ENCODE measurements around the gene EDDM13. TPM values are rescaled to one million over a fixed set of nuclear protein-coding genes. Genes with fewer than 3 reads are reported as not detected.

The EDDM13 gene
- total RNA-seq, 1 experiment from 2014 or later = not detected

- POLR2A ChIA-PET = interaction anchor here (0.6 kb wide), 5 partner anchors 19 to 194 kb away, joined by 3 to 7 read pairs (median 4); no protein-coding TSS in a partner anchor
- TF ChIP-seq, protein P1, sequence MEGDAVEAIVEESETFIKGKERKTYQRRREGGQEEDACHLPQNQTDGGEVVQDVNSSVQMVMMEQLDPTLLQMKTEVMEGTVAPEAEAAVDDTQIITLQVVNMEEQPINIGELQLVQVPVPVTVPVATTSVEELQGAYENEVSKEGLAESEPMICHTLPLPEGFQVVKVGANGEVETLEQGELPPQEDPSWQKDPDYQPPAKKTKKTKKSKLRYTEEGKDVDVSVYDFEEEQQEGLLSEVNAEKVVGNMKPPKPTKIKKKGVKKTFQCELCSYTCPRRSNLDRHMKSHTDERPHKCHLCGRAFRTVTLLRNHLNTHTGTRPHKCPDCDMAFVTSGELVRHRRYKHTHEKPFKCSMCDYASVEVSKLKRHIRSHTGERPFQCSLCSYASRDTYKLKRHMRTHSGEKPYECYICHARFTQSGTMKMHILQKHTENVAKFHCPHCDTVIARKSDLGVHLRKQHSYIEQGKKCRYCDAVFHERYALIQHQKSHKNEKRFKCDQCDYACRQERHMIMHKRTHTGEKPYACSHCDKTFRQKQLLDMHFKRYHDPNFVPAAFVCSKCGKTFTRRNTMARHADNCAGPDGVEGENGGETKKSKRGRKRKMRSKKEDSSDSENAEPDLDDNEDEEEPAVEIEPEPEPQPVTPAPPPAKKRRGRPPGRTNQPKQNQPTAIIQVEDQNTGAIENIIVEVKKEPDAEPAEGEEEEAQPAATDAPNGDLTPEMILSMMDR (IDR thresholded peaks at IDR 0.05; ENCODE audit: insufficient read depth in 1 of 2, low read depth in 1 of 2, low read length in 1 of 2, severe bottlenecking in 1 of 2, unreplicated experiment in 1 of 2) = no peak
- H3K4me1 ChIP-seq = peaks cover 9% of the 10 kb centered on the region; the same call in 1 of the 2 replicates
- peak; percentile 95 to 97 for DNase-seq
- peak within 1 kb of the TSS; percentile 86 for H3K4me3 Mint-ChIP-seq (ENCODE audit: unreplicated experiment)
- no peaks in the 10 kb centered on the region for H3K9me3 ChIP-seq
- H3K4me1 Mint-ChIP-seq (ENCODE audit: low read depth, unreplicated experiment) = peaks cover 12% of the 10 kb centered on the region
- peak within 1 kb of the TSS; percentile 98 for H3K27ac Mint-ChIP-seq (ENCODE audit: unreplicated experiment)
- BruUV-seq (replicated peaks) = no TSS peak
- no peaks in the 10 kb centered on the region for H3K27me3 Mint-ChIP-seq (ENCODE audit: insufficient read depth, unreplicated experiment)
- no peaks in the 10 kb centered on the region for H3K36me3 ChIP-seq (ENCODE audit: control insufficient read depth, insufficient read depth, low read length)
- H3K27me3 ChIP-seq (replicated peaks; ENCODE audit: control insufficient read depth, insufficient read depth, low read length) = no peaks in the 10 kb centered on the region
- no peaks in the 10 kb centered on the region for H3K9me3 Mint-ChIP-seq (ENCODE audit: unreplicated experiment)
- intact Hi-C loops (cut with micrococcal nuclease; ENCODE audit: unreplicated experiment) = loop anchor here (1.0 to 5.0 kb wide), 4 partner anchors 61 to 237 kb away; partner anchors contain the start of genes ZNF444 and ZNF787
- peak within 1 kb of the TSS; percentile 66 for H3K4me3 ChIP-seq (ENCODE audit: low read depth, low read length)
- CTCF ChIA-PET = interaction anchor here (0.6 to 2.3 kb wide), 7 partner anchors 19 to 1923 kb away, joined by 3 to 18 read pairs (median 4); no protein-coding TSS in a partner anchor
- H3K36me3 Mint-ChIP-seq (ENCODE audit: insufficient read depth, unreplicated experiment) = peaks cover 32% of the 10 kb centered on the region
These were observed 42.0 kb downstream of the EDDM13 start, which contains the start of gene ZSCAN5A for GRCh38 chr19:56314381-56315076. TSS of gene ZSCAN5A (minus strand) at chr19:56314839. CDS start at chr19:56225046, 89,793 bp downstream.

DNA sequence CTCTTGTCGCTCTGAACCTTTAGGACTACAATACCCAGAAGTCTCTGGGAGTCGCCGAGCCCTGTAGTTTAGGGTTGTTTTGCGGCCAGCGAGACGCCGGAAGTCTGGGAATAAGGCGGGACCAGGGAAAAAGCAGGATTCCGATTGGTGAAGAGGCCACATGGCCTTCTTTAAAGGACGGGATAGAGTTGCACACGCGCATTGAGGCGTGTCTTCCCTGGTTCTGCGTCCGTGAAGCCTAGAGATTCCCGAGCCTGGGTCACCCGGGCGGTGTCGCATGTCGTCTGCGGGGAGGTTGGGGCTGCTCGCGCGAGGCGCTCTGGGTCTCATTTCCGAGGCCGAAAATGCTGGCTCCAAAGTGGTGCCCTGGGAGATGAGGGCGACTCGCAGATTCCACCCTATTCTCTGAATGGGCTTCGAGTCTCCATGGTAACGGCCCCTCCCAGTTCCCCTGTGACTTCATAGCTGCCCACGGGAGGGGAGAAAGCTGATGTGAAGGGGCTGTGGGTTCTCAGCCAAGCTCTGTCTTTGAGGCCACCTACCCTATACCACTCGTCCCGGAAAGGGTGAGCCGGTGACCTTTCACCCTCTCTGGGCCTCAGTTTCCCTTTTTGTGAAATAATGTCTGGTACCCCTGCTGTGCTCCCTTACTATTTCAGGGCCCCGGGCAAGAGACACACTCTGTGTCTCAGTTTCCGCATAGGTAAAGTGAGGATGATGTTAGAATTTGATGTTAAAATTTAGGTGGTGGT, 42.7 kb downstream of the EDDM13 start:
- Histone ChIP-seq H3K9me3 (no peaks in the 10 kb centered on the region), H3K4me3 (ENCODE audit: low read depth, low read length) (peak overlapping the region; percentile 66), H3K27me3 (replicated peaks; ENCODE audit: control insufficient read depth, insufficient read depth, low read length) (no peaks in the 10 kb centered on the region), H3K36me3 (ENCODE audit: control insufficient read depth, insufficient read depth, low read length) (no peaks in the 10 kb centered on the region), H3K4me1 (peaks cover 9% of the 10 kb centered on the region; the same call in 1 of the 2 replicates)
- Mint-ChIP-seq H3K27ac (ENCODE audit: unreplicated experiment) (peak overlapping the region; percentile 98), H3K4me3 (ENCODE audit: unreplicated experiment) (peak overlapping the region; percentile 86), H3K36me3 (ENCODE audit: insufficient read depth, unreplicated experiment) (peaks cover 27% of the 10 kb centered on the region), H3K4me1 (ENCODE audit: low read depth, unreplicated experiment) (peaks cover 12% of the 10 kb centered on the region), H3K9me3 (ENCODE audit: unreplicated experiment) (no peaks in the 10 kb centered on the region), H3K27me3 (ENCODE audit: insufficient read depth, unreplicated experiment) (no peaks in the 10 kb centered on the region)
- TSS peak; percentile 68 for BruUV-seq (replicated peaks)
- intact Hi-C loops (cut with micrococcal nuclease; ENCODE audit: unreplicated experiment) = loop anchor here (2.0 kb wide), 1 partner anchor 194 kb away; the partner anchor contains the start of gene ZNF787
- POLR2A ChIA-PET = interaction anchor here (0.6 kb wide), 5 partner anchors 174 to 195 kb away, joined by 3 to 7 read pairs (median 3); no protein-coding TSS in a partner anchor
- TF ChIP-seq, protein P1 (IDR thresholded peaks at IDR 0.05; ENCODE audit: insufficient read depth in 1 of 2, low read depth in 1 of 2, low read length in 1 of 2, severe bottlenecking in 1 of 2, unreplicated experiment in 1 of 2) = no peak
- DNase-seq = peak; percentile 96 to 98
- CTCF ChIA-PET = interaction anchor here (0.6 to 2.3 kb wide), 6 partner anchors 18 to 1339 kb away, joined by 3 to 18 read pairs (median 6); no protein-coding TSS in a partner anchor

DNA sequence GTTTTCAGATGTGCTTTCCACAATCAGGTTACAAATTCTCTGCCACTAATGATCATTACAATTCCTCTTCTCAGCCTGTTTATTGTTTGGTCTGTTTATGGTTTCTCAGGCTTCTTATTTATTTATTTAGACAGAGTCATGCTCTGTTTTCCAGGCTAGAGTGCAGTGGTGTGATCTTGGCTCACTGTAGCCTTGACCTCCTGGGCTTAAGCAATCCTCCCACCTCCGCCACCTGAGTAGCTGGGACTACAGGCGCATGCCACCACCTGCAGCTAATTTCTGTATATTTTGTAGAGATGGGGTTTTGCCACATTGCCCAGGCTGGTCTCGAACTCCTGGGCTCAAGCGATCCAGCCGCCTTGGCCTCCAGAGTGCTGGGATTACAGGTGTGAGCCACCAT, 44.2 kb downstream of the EDDM13 start:
- no TSS peak for BruUV-seq (replicated peaks)
- no peaks in the 10 kb centered on the region for H3K27me3 Mint-ChIP-seq (ENCODE audit: insufficient read depth, unreplicated experiment)
- Histone ChIP-seq H3K4me1 (peaks cover 9% of the 10 kb centered on the region; the same call in 1 of the 2 replicates), H3K27me3 (replicated peaks; ENCODE audit: control insufficient read depth, insufficient read depth, low read length) (no peaks in the 10 kb centered on the region), H3K36me3 (ENCODE audit: control insufficient read depth, insufficient read depth, low read length) (no peaks in the 10 kb centered on the region), H3K9me3 (no peaks in the 10 kb centered on the region), H3K4me3 (ENCODE audit: low read depth, low read length) (no peak overlapping the region)
- peaks cover 27% of the 10 kb centered on the region for H3K36me3 Mint-ChIP-seq (ENCODE audit: insufficient read depth, unreplicated experiment)
- ChIA-PET POLR2A (interaction anchor here (0.6 kb wide), 1 partner anchor 176 kb away, joined by 5 read pairs; the partner anchor contains the start of gene ZNF444), CTCF (no interaction called here)
- intact Hi-C loops (cut with micrococcal nuclease; ENCODE audit: unreplicated experiment) = no loop called here
- H3K4me3 Mint-ChIP-seq (ENCODE audit: unreplicated experiment) = peak overlapping the region; percentile 86
- no peaks in the 10 kb centered on the region for H3K9me3 Mint-ChIP-seq (ENCODE audit: unreplicated experiment)
- no peak for DNase-seq
- no peak overlapping the region for H3K27ac Mint-ChIP-seq (ENCODE audit: unreplicated experiment)
- H3K4me1 Mint-ChIP-seq (ENCODE audit: low read depth, unreplicated experiment) = peaks cover 12% of the 10 kb centered on the region
- TF ChIP-seq, protein P1 (IDR thresholded peaks at IDR 0.05; ENCODE audit: insufficient read depth in 1 of 2, low read depth in 1 of 2, low read length in 1 of 2, severe bottlenecking in 1 of 2, unreplicated experiment in 1 of 2) = no peak
